Skeletal muscle cell (primary cell): Measurements from ENCODE around the gene SLC9A8.
"Not testable (repeated sequence)": the region's sequence is repeated elsewhere in the genome, so short reads cannot be mapped to it uniquely, and the experiment has no call there.

Experiments used
- DNase-seq: peaks from one replicate; pipeline ENCODE4 v3.0.0-alpha.2; 2010; ENCODE audit warnings: low read depth
- H3K4me3 ChIP-seq: 2 replicates; pipeline ENCODE4 v1.5.1; 2011; ENCODE audit warnings: low read depth, mild to moderate bottlenecking, control low read depth, low read length, moderate library complexity

Gene SLC9A8

GRCh38 chr20:49812507-49813304 lies at the start of gene SLC9A8:
TSS of gene SLC9A8 (plus strand) at chr20:49812828. CDS start at chr20:49812923, 95 bp downstream.
- H3K4me3 ChIP-seq, result peak within 1 kb of the TSS; percentile 77
- peak; percentile 45 for DNase-seq

DNA sequence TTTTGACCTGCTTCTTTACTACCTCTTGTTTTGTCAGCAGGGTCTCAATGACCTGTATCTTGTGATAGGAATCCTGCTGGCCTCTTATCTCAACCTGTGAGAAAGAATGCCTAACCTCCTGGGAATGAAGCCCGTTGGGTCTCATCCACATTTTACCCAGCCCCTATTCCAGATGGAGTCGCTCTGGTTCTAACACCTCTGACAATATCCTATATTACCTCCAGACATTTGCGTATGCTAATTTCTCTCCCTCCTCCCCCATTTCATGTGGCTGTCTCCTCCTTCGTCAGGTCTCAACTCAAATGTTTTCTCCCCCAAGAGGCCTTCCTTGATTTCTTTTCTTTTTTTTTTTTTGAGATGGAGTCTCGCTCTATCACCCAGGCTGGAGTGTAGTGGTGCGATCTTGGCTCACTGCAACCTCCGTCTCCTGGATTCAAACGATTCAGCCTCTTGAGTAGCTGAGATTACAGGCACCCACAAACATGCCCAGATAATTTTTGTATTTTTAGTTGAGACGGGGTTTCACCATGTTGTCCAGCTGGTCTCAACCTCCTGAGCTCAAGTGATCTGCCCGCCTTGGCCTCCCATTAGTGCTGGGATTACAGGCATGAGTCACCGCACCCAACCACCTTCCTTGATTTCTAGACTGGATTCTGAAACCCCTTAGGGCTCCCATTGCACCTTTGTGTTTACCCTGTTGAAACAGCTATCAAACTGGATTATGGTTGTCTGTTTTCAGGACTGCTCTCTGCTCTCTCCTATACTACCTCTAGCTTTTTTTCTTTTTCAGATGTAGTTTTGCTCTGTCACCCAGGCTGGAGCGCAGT lies 49.5 kb upstream of the SLC9A8 start:
- no peak for DNase-seq

DNA sequence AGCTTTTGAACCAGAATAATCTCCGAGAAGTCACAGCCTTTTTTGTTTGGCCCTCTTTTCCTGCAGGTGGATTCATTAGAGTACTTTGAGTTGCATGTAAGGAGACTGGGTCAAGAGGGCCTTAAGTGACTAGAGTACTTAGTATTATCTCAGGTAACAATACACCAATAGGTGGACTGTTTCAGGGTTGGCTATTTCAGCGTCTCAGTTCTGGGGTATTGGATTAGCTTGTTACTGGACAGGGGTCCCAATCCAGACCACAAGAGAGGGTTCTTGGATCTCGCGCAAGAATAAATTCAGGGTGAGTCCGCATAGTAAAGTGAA lies 47.3 kb upstream of the SLC9A8 start:
- H3K4me3 ChIP-seq, result no peak overlapping the region
- DNase-seq, result no peak

More for the DNA sequence above, 49.5 kb upstream of the SLC9A8 start:
- no peak overlapping the region for H3K4me3 ChIP-seq

DNA sequence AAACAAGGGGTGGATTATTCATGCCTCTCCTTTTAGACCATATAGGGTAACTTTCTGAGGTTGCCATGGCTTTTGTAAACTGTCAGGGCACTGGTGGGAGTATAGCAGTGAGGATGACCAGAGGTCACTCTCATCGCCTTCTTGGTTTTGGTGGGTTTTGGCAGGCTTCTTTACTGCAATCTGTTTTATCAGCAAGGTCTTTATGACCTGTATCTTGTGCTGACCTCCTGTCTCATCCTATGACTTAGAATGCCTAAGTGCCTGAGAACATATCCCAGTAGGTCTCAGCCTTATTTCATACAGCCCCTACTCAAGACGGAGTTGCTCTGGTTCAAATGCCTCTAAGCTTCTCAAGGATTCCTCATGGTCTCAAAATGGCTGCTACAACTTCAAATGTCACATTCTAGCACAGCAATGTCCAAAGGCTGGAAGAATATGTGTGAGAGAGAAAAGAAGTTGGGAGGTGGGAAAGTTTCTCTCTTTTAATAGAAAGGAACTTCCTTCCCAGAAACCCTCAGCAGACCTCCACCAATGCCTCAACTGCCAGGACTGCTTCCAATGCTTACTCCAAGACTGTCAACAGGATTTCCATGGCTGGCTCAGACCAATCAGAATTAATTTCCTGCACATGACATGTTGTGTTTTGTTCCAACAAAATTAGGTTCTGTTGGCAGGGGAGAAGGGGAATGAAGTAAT lies 46.6 kb upstream of the SLC9A8 start:
- DNase-seq, result no peak
- H3K4me3 ChIP-seq, result no peak overlapping the region

- H3K4me3 ChIP-seq, result no peak overlapping the region
- no peak for DNase-seq
Measured at GRCh38 chr20:49766979-49767521, 45.6 kb upstream of the SLC9A8 start.

GRCh38 chr20:49768204-49769047 lies 44.2 kb upstream of the SLC9A8 start:
- DNase-seq, result peak; percentile 86
- no peak overlapping the region for H3K4me3 ChIP-seq

- DNase-seq, result no peak
- no peak overlapping the region for H3K4me3 ChIP-seq
Measured at GRCh38 chr20:49769048-49769581, 43.5 kb upstream of the SLC9A8 start.

DNA sequence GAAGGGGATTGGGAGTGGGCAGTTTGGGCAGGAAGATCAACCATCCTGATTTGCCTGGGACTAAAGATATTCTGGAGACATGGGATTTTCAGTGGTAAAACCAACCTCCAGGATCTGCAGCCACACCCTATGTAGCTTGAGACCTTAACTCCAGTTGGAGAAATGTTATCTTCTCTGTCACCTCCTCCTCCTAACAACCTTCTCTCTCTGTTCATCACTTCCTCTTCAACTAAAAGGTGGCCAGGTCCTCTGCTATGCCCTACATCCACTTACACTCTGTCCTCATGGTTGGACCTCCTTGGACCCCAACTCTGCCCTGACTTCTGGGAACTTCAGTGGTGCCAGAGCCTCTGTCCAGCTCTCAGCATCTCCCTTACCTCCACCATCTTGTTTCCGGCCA lies 42.0 kb upstream of the SLC9A8 start:
- H3K4me3 ChIP-seq, result no peak overlapping the region
- no peak for DNase-seq

DNA sequence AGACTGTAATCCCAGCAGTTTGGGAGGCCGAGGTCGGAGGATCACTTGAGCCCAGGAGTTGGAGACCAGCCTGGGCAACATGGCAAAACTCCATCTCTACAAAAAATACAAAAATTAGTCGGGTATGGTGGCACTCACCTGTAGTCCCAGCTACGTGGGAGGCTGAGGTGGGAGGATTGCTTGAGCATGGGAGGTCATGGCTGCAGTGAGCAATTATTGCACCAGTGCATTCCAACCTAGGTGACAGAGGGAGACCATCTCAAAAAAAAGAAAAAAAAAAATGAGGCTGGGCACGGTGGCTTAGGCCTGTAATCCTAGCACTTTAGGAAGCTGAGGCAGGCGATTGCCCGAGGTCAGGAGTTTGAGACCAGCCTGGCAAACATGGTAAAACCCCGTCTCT lies 38.4 kb upstream of the SLC9A8 start:
- not testable (repeated sequence) for H3K4me3 ChIP-seq, DNase-seq

GRCh38 chr20:49775229-49775693 lies 37.4 kb upstream of the SLC9A8 start:
- peak; percentile 66 for DNase-seq
- H3K4me3 ChIP-seq, result no peak overlapping the region

GRCh38 chr20:49779972-49780371 lies 32.7 kb upstream of the SLC9A8 start:
- no peak for DNase-seq
- H3K4me3 ChIP-seq, result no peak overlapping the region

DNA sequence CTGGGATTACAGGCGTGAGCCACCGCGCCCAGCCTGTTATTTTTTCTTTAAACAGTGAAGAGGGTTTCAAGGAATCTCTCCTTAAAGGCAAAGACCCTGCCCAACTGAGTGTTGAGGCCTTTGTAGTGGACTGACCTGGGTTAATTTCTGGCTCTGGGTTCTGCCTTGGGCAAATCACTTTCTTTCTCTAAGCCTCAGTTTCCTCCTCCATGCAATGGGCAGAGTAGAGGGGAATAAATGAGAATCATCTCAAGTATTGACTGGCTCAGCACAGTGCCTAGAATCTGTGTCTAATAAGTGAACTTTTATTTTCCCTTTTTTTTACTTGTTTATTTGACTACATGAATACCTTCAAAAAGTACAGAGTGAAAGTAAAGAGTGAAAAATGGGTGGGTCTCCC lies 31.0 kb upstream of the SLC9A8 start:
- no peak for DNase-seq
- H3K4me3 ChIP-seq, result no peak overlapping the region

DNA sequence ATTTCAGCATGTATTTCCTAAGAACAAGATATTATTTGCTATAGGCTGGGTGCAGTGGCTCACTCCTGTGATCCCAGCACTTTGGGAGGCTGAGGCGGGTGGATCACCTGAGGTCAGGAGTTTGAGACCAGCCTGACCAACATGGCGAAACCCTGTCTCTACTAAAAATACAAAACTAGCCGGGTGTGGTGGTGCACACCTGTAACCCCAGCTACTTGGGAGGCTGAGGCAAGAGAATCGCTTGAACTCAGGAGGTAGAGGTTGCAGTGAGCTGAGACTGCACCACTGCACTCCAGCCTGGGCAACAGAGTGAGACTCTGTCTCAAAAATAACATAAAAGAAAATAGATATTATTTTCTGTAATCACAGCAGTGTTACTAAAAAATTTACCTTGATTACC lies 30.2 kb upstream of the SLC9A8 start:
- H3K4me3 ChIP-seq, DNase-seq: not testable (repeated sequence)

DNA sequence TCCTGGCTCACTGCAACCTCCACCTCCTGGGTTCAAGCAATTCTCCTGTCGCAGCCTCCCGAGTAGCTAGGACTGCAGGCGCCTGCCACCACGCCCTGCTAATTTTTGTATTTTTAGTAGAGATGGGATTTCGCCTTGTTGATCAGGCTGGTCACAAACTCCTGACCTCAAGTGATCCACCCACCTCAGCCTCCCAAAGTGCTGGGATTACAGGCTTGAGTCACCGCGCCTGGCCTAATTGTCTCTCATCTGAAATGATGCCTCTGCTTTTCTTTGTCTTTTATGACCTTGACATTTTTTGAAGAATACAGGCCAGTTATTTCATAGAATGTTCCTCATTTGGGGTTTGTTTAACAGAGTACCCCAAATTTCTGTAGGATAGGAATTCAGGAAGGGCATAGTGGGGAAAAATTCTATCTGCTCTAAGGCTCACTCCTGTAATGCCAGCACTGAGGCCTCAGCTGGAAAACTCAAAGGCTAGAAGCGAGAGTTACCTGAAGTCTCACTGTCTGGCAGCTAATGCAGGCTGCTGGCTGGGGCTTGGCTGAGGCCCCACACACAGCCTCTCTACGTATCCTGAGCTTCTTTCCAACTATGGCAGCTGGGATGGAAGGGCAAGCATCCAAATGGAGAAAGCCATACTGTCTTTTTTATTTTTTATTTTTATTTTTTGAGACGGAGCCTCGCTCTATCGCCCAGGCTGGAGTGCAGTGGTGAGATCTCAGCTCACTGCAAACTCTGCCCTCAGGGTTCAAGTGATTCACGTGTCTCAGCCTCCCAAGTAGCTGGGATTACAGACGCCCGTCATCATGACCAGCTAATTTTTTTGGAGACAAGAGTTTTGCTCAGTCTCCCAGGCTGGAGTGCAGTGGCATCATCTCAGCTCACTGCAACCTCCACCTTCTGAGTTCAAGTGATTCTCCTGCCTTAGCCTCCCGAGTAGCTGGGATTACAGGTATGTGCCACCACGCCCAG lies 29.3 kb upstream of the SLC9A8 start:
- DNase-seq, H3K4me3 ChIP-seq: not testable (repeated sequence)

DNA sequence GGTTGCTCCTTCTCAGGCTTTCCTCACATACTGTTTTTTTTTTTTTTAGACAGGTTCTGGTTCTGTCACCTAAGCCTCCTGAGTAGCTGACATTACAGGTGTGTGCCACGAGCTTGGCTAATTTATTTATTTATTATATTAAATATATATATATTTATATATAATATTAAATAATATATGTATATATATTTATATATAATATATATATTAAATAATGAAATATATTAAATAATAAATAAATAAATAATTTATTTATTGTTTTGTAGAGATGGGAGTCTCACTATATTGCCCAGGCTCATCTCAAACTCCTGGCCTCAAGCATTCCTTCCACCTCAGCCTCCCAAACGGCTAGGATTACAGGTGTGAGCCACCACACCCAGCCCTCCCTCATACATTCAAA lies 28.3 kb upstream of the SLC9A8 start:
- no peak for DNase-seq
- no peak overlapping the region for H3K4me3 ChIP-seq

DNA sequence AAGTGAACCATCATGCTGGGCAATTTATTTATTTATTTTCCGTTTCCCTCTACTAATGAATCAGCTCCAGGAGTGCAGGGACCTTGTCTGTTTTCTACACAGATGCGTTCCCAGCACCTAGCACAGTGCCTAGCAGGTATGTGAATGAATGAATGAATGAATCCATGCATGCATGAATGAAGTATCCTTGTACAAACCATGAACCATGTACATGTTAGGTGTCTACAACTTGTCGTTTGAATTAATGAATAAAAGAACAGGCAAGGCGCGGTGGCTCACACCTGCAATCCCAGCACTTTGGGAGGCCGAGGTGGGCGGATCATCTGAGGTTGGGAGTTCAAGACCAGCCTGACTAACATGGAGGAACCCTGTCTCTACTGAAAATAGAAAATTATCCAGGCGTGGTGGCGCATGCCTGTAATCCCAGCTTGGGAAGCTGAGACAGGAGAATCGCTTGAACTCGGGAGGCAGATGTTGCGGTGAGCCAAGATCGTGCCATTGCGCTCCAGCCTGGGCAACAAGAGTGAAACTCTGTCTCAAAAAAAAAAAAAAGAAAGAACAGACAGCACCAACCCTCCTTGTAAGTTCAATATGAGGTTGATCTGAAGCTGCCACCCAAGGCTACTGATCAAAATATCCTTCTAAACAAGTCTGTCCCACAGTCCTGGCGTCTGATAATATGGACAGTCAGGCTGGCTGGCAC lies 27.3 kb upstream of the SLC9A8 start:
- H3K4me3 ChIP-seq, result no peak overlapping the region
- no peak for DNase-seq

DNA sequence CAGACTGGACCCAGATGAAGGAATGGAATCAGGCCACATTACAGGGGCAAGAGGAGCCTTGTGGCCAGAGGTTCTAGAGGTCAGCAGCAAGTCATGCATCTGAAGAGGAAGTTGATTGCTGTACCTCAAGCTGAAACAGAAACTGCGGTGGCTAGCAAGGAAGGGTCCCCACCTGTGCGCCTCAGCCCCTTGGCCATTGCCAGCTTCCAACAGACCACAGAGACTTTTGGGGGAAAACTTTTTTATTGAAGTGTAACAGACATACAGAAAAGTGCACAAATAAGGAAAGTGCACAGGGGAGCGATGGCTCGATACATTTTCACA lies 26.8 kb upstream of the SLC9A8 start:
- no peak overlapping the region for H3K4me3 ChIP-seq
- DNase-seq, result no peak
